Body of pancreas (tissue), 4 donors: ENCODE data around the gene PRPF31.

ENCODE experiments used
- POLR2A ChIP-seq, 3 donors: fragments of 450-650 bp; IDR thresholded peaks; one replicate each; pipeline ENCODE4 v1.6.1; 2016; ENCODE audit warnings: antibody characterized with exemption in 3 of 3, mild to moderate bottlenecking in 2 of 3
- TF ChIP-seq, protein P1 (sequence below), 7 experiments: fragments of 450-650 bp in 4 of 7; fragments of 200-600 bp in 3 of 7; sonication (generic) in 3 of 7; IDR thresholded peaks; one replicate each; pipeline ENCODE4 v1.5.1; 2016 to 2019; ENCODE audit warnings: antibody characterized with exemption in 7 of 7

DNA sequence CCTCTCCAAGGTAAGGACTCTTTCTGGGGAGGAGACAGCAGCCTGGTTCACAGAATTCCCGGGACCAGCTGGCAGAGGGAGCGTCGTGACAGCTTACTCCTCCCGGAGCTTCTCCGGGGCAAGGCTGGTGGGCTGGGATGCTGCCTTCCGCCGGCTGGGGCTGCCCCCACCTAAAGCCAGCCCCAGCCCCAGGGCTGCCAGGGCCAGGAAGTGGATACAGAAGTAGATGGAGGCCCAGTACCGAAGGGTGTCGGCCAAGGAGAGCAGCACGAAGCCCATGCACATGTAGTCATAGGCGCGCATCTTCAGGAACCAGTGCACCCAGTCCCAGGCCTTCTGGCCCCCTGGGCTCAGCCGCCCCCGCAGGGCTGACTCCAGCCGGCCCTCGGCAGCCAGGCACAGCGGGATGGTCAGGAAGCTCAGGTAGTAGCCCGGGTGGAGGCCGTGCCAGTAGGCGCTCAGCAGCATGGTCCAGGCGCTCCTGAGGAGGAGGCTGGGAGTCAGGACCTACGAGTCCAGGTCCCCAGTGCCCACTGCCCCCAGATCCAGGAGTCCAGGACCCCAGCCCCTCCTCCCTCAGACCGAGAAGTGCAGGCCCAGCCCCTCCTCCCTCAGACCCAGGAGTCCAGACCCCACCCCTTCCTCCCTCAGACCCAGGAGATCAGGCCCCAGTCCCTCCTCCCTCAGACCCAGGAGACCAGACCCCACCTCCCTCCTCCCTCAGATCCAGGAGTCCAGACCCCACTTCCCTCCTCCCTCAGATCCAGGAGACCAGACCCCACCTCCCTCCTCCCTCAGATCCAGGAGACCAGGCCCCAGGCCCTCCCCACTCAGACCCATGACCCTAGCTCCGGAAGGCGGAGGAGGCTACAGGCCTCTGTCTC is 58.6 kb downstream of the PRPF31 start:
- TF ChIP-seq, protein P1, sequence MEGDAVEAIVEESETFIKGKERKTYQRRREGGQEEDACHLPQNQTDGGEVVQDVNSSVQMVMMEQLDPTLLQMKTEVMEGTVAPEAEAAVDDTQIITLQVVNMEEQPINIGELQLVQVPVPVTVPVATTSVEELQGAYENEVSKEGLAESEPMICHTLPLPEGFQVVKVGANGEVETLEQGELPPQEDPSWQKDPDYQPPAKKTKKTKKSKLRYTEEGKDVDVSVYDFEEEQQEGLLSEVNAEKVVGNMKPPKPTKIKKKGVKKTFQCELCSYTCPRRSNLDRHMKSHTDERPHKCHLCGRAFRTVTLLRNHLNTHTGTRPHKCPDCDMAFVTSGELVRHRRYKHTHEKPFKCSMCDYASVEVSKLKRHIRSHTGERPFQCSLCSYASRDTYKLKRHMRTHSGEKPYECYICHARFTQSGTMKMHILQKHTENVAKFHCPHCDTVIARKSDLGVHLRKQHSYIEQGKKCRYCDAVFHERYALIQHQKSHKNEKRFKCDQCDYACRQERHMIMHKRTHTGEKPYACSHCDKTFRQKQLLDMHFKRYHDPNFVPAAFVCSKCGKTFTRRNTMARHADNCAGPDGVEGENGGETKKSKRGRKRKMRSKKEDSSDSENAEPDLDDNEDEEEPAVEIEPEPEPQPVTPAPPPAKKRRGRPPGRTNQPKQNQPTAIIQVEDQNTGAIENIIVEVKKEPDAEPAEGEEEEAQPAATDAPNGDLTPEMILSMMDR (IDR thresholded peaks at IDR 0.05): no peak
- no peak for TF ChIP-seq POLR2A (IDR thresholded peaks at IDR 0.05)
